B cell (primary cell): ENCODE results near the gene UPF3A. TPM values are rescaled to one million over a fixed set of nuclear protein-coding genes. Genes with fewer than 3 reads are reported as not detected.

ENCODE experiments used
- ATAC-seq: fragments of 200-7000 bp; cut with Tn5 transposase; one replicate; pipeline ENCODE4 v1.10.0; 2021; ENCODE audit warnings: low read depth, mild to moderate bottlenecking, moderate number of reproducible peaks, moderate library complexity
- CTCF ChIA-PET: fragments of 350-600 bp; sonication (Branson Sonifier 250); formaldehyde crosslinking; loops from one replicate; lab custom pipeline; 2021; ENCODE audit warnings: antibody characterized with exemption, inconsistent platforms; lab: Charles Lee
- POLR2A ChIA-PET: fragments of 350-600 bp; sonication (Branson Sonifier 250); formaldehyde crosslinking; loops from one replicate; lab custom pipeline; 2021; ENCODE audit warnings: antibody characterized with exemption; lab: Charles Lee
- DNase-seq: peaks from one replicate; pipeline ENCODE4 v3.0.0; 2013
- H2AFZ ChIP-seq: 2 replicates; pipeline ENCODE4 v1.6.1; 2012; ENCODE audit warnings: mild to moderate bottlenecking, low read depth, low read length; ENCODE audit not compliant: insufficient read depth, poor library complexity, severe bottlenecking
- H3K27ac ChIP-seq, 2 donors: 1 replicate in 1 of 2; 2 replicates in 1 of 2; pipeline ENCODE4 v1.5.1; 2012 to 2013; ENCODE audit warnings: low read length in 2 of 2, mild to moderate bottlenecking in 2 of 2, moderate library complexity in 1 of 2
- H3K27me3 ChIP-seq, 4 experiments: fragments of 200-600 bp in 1 of 4; sonication (generic) in 1 of 4; replicated peaks in 1 of 4; 1 replicate in 2 of 4; 2 replicates in 2 of 4; pipeline versions ENCODE4 v1.6.1 to v1.7.0; 2013 to 2016; ENCODE audit warnings: low read length in 3 of 4, mild to moderate bottlenecking in 2 of 4, mixed read lengths in 1 of 4, moderate library complexity in 1 of 4; ENCODE audit not compliant: insufficient read depth in 4 of 4, control insufficient read depth in 3 of 4; ENCODE audit errors: control extremely low read depth in 1 of 4
- H3K36me3 ChIP-seq, 2 experiments: replicated peaks in 1 of 2; 1 replicate in 1 of 2; 2 replicates in 1 of 2; pipeline versions ENCODE4 v1.6.1 to v1.7.1; 2013; ENCODE audit warnings: low read length in 1 of 2; ENCODE audit not compliant: insufficient read depth in 2 of 2, control insufficient read depth in 1 of 2; ENCODE audit errors: control extremely low read depth in 1 of 2, extremely low read depth in 1 of 2
- H3K4me1 ChIP-seq, 2 donors: fragments of 200-600 bp in 1 of 2; sonication (generic) in 1 of 2; 1 replicate in 1 of 2; 2 replicates in 1 of 2; pipeline versions ENCODE4 v1.5.1 to v1.6.1; 2013 to 2017; ENCODE audit warnings: low read length in 2 of 2; ENCODE audit not compliant: control insufficient read depth in 2 of 2, insufficient read depth in 2 of 2
- H3K4me2 ChIP-seq: replicated peaks from 2 replicates; pipeline ENCODE3; 2012; ENCODE audit warnings: mild to moderate bottlenecking, low read depth, low read length; ENCODE audit not compliant: poor library complexity, severe bottlenecking
- H3K4me3 ChIP-seq, 5 experiments: fragments of 200-600 bp in 1 of 5; sonication (generic) in 1 of 5; 1 replicate in 3 of 5; 2 replicates in 2 of 5; pipeline versions ENCODE4 v1.5.1 to v1.7.0; 2011 to 2016; ENCODE audit warnings: low read length in 4 of 5, mild to moderate bottlenecking in 4 of 5, low read depth in 2 of 5, control low read depth in 1 of 5, moderate library complexity in 1 of 5; ENCODE audit not compliant: insufficient read depth in 1 of 5; ENCODE audit errors: control extremely low read depth in 1 of 5, extremely low read depth in 1 of 5
- H3K79me2 ChIP-seq: fragments of 200-600 bp; sonication (generic); one replicate; pipeline ENCODE4 v1.6.0; 2016; ENCODE audit warnings: low read length; ENCODE audit not compliant: control insufficient read depth, insufficient read depth
- H3K9ac ChIP-seq: fragments of 200-600 bp; sonication (generic); 2 replicates; pipeline ENCODE4 v1.6.1; 2017; ENCODE audit warnings: mild to moderate bottlenecking, low read length, moderate library complexity
- H3K9me3 ChIP-seq, 3 donors: one replicate each; pipeline versions ENCODE4 v1.6.1 to v1.7.1; 2013; ENCODE audit warnings: low read length in 2 of 3; ENCODE audit not compliant: control insufficient read depth in 2 of 3, insufficient read depth in 1 of 3; ENCODE audit errors: control extremely low read depth in 1 of 3
- H4K20me1 ChIP-seq: 2 replicates; pipeline ENCODE4 v1.6.0; 2012; ENCODE audit warnings: mild to moderate bottlenecking, low read length; ENCODE audit not compliant: insufficient read depth, control insufficient read depth, poor library complexity, severe bottlenecking
- H3K27ac Mint-ChIP-seq: one replicate; pipeline ENCODE4 v1.8.0; 2021; ENCODE audit warnings: mixed read lengths
- H3K27me3 Mint-ChIP-seq: one replicate; pipeline ENCODE4 v1.8.0; 2021; ENCODE audit warnings: mixed read lengths
- H3K4me1 Mint-ChIP-seq: one replicate; pipeline ENCODE4 v1.8.0; 2021; ENCODE audit warnings: mixed read lengths
- H3K4me3 Mint-ChIP-seq: one replicate; pipeline ENCODE4 v1.8.0; 2021; ENCODE audit warnings: mixed read lengths
- H3K9me3 Mint-ChIP-seq: one replicate; pipeline ENCODE4 v1.8.0; 2022; ENCODE audit warnings: mixed read lengths; ENCODE audit not compliant: insufficient read depth
- EZH2 ChIP-seq: IDR thresholded peaks from 2 replicates; pipeline ENCODE4 v1.6.1; 2012; ENCODE audit warnings: borderline replicate concordance, low read depth, mild to moderate bottlenecking, moderate library complexity, low read length; ENCODE audit not compliant: insufficient read depth, poor library complexity, severe bottlenecking
- WGBS: methylation state at CpG from one replicate; pipeline ENCODE4 v1.1.5; 2013; ENCODE audit warnings: missing lambda C conversion rate; ENCODE audit not compliant: insufficient coverage; 5-methylcytosine and 5-hydroxymethylcytosine counted together
- intact Hi-C: fragments of 100-400 bp; cut with micrococcal nuclease; formaldehyde crosslinking; loops from one replicate; pipeline ENCODE4 v1.10.0; 2022
- polyA plus RNA-seq: library from polyadenylated mRNA; depleted of rRNA; stranded (reverse); fragments of >200 nt; gene quantifications from 2 replicates; pipeline ENCODE4 v1.2.3, GENCODE V29; 2012
- total RNA-seq, 2 donors: library from RNA; stranded (reverse); fragments of 120-200 nt in 1 of 2; gene quantifications; 1 replicate in 1 of 2; 2 replicates in 1 of 2; pipeline versions ENCODE4 v1.2.3 to v1.2.4, GENCODE V29; 2013 to 2022
- TF ChIP-seq, protein P1 (sequence below): fragments of 200-600 bp; IDR thresholded peaks from one replicate; pipeline ENCODE4 v1.8.0; 2022; ENCODE audit warnings: antibody characterized with exemption, mild to moderate bottlenecking

UPF3A gene
- total and polyA plus RNA-seq, 2 donors (not counting 1 experiment from before 2014, with no cell fraction given): 72.9 to 109 TPM

DNA sequence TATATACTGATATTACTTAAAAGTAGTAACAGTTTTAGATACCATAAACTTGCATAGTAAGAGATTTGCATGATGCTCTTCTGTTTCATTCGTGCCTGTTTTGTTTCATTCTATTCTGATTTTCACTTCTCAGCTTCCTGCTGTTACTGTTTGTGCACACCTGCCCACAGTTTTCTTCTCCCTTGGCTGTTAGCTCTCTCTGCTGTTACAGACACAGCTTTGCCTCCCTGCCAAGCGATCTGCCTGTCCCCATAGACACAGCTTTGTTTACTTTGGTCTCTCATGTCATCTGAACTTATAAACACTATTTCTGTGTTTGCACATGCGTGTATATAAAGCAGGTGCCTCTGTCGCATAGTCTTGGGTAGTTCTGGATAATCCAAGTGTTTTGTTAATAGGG, 21.4 kb upstream of the UPF3A start:
- Histone ChIP-seq H3K4me3 (no peak overlapping the region), H3K9me3 (no peaks in the 10 kb centered on the region), H3K4me2 (peak overlapping the region; percentile 36), H3K36me3 (peaks cover 0 to 69% of the 10 kb centered on the region in 2 experiments), H3K4me1 (peaks cover 50 to 51% of the 10 kb centered on the region in 2 donors), H3K27me3 (no peaks in the 10 kb centered on the region), H3K27ac (peak overlapping the region; percentile 53 to 71), H4K20me1 (no peaks in the 10 kb centered on the region), H2AFZ (no peak overlapping the region), H3K79me2 (no peaks in the 10 kb centered on the region), H3K9ac (peak overlapping the region; percentile 24)
- peak overlapping the region; percentile 85 for H3K27ac Mint-ChIP-seq
- DNase-seq (peak; percentile 25), ATAC-seq (peak; percentile 15)
- no peak for TF ChIP-seq EZH2
- TF ChIP-seq, protein P1, sequence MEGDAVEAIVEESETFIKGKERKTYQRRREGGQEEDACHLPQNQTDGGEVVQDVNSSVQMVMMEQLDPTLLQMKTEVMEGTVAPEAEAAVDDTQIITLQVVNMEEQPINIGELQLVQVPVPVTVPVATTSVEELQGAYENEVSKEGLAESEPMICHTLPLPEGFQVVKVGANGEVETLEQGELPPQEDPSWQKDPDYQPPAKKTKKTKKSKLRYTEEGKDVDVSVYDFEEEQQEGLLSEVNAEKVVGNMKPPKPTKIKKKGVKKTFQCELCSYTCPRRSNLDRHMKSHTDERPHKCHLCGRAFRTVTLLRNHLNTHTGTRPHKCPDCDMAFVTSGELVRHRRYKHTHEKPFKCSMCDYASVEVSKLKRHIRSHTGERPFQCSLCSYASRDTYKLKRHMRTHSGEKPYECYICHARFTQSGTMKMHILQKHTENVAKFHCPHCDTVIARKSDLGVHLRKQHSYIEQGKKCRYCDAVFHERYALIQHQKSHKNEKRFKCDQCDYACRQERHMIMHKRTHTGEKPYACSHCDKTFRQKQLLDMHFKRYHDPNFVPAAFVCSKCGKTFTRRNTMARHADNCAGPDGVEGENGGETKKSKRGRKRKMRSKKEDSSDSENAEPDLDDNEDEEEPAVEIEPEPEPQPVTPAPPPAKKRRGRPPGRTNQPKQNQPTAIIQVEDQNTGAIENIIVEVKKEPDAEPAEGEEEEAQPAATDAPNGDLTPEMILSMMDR: no peak
- peaks cover 48% of the 10 kb centered on the region for H3K4me1 Mint-ChIP-seq
- peak overlapping the region; percentile 20 for H3K4me3 Mint-ChIP-seq
- WGBS: 53% methylated on average over 3 of the region's 4 CpGs
- ChIA-PET CTCF (no interaction called here), POLR2A (no interaction called here)
- no peaks in the 10 kb centered on the region for H3K9me3 Mint-ChIP-seq
- H3K27me3 Mint-ChIP-seq: no peaks in the 10 kb centered on the region
- intact Hi-C loops: no loop called here

DNA sequence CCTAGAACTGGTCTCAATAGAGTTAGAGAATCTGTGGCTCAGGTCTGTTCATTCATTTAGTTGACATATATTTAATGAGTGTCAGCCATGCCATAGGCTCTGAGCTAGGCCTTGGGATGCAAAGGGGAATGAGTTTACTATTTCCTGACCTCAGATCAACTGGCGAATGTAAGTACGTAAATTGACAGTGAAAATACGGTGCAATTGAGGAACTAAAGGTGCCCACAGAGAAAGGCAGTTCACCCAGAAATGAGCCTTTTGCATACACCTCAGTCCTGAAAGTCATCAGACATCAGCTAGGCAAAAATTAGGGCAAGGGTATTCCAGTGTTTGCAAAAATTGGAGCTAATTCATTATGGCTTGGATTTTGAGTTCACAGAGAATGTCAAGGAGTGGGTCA, 20.6 kb upstream of the UPF3A start:
- Histone ChIP-seq H3K4me3 (no peak overlapping the region), H4K20me1 (no peaks in the 10 kb centered on the region), H3K9ac (peak overlapping the region; percentile 24), H3K79me2 (no peaks in the 10 kb centered on the region), H3K27ac (peak overlapping the region; percentile 53 to 71), H3K4me2 (peak overlapping the region; percentile 36), H3K4me1 (peaks cover 50 to 51% of the 10 kb centered on the region in 2 donors), H3K36me3 (peaks cover 0 to 69% of the 10 kb centered on the region in 2 experiments), H2AFZ (no peak overlapping the region), H3K9me3 (no peaks in the 10 kb centered on the region), H3K27me3 (no peaks in the 10 kb centered on the region)
- ChIA-PET POLR2A (interaction anchor here (0.7 kb wide), 1 partner anchor 9 kb away, joined by 3 read pairs; no protein-coding TSS in a partner anchor), CTCF (no interaction called here)
- H3K27me3 Mint-ChIP-seq: no peaks in the 10 kb centered on the region
- H3K9me3 Mint-ChIP-seq: no peaks in the 10 kb centered on the region
- H3K4me1 Mint-ChIP-seq: peaks cover 48% of the 10 kb centered on the region
- H3K27ac Mint-ChIP-seq: peak overlapping the region; percentile 85
- DNase-seq (peak; percentile 51), ATAC-seq (peak; percentile 48)
- intact Hi-C loops: no loop called here
- peak overlapping the region; percentile 77 for H3K4me3 Mint-ChIP-seq
- WGBS: 0% methylated on average over 1 of the region's 3 CpGs
- TF ChIP-seq, protein P1: no peak
- no peak for TF ChIP-seq EZH2
